Erythroblast (primary cell): ENCODE data around the gene RPP21.

ENCODE experiments used
- GATA1 ChIP-seq: IDR thresholded peaks from 2 replicates; pipeline ENCODE4 v1.6.1; 2011; ENCODE audit warnings: low read depth, mild to moderate bottlenecking, control low read depth, low read length, moderate library complexity
- POLR2A ChIP-seq: IDR thresholded peaks from 2 replicates; pipeline ENCODE4 v1.6.1; 2011; ENCODE audit warnings: mild to moderate bottlenecking, low read length

DNA sequence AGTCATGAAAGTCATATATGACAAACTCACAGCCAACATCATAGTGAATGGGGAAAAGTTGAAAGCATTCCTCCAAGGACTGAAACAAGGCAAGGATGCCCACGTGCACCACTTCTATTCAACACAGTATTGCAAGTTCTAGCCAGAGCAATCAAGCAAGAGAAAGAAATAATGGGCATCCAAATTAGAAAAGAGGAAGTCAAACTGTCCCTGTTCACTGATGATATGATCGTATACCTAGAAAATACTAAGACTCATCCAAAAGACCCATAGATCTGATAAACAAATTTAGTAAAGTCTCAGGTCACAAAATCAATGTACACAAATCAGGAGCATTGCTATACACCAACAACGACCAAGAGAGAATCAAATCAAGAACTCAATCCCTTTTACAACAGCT lies 41.2 kb downstream of the RPP21 start:
- no peak for TF ChIP-seq POLR2A
- no peak for TF ChIP-seq GATA1
